Middle frontal gyrus (tissue), 1 donor: ENCODE measurements around the gene SUSD2.
"Not testable (repeated sequence)": the region's sequence is repeated elsewhere in the genome, so short reads cannot be mapped to it uniquely, and the experiment has no call there.

ENCODE experiments used
- DNase-seq: peaks from one replicate; pipeline ENCODE4 v3.0.0-alpha.2; 2015; ENCODE audit warnings: low spot score; ENCODE audit errors: extremely low spot score

SUSD2 gene

GRCh38 chr22:24210409-24210808 lies 29.1 kb downstream of the SUSD2 start:
- not testable (repeated sequence) for DNase-seq

GRCh38 chr22:24211716-24212115 lies 30.4 kb downstream of the SUSD2 start:
- DNase-seq: not testable (repeated sequence)

- DNase-seq: not testable (repeated sequence)
These were observed 31.8 kb downstream of the SUSD2 start for GRCh38 chr22:24213111-24213510.

GRCh38 chr22:24214467-24215285 lies 33.4 kb downstream of the SUSD2 start:
- no peak for DNase-seq

GRCh38 chr22:24216541-24217209 lies 35.4 kb downstream of the SUSD2 start:
- DNase-seq: no peak

GRCh38 chr22:24217384-24217783 lies 36.1 kb downstream of the SUSD2 start:
- no peak for DNase-seq

- no peak for DNase-seq
These were observed 38.5 kb downstream of the SUSD2 start for GRCh38 chr22:24219750-24220149.

GRCh38 chr22:24224468-24224867 lies 43.2 kb downstream of the SUSD2 start:
- no peak for DNase-seq

- no peak for DNase-seq
These were observed 43.8 kb downstream of the SUSD2 start for GRCh38 chr22:24225044-24225601.

- no peak for DNase-seq
These were observed 44.7 kb downstream of the SUSD2 start for GRCh38 chr22:24225951-24226350.

GRCh38 chr22:24230911-24231656 lies 49.8 kb downstream of the SUSD2 start:
- no peak for DNase-seq

- no peak for DNase-seq
These were observed 50.4 kb downstream of the SUSD2 start for GRCh38 chr22:24231706-24232105.

GRCh38 chr22:24232124-24232523 lies 50.8 kb downstream of the SUSD2 start:
- DNase-seq: no peak

GRCh38 chr22:24232725-24233124 lies 51.4 kb downstream of the SUSD2 start:
- DNase-seq: no peak

- no peak for DNase-seq
These were observed 51.9 kb downstream of the SUSD2 start for GRCh38 chr22:24233235-24233634.

- DNase-seq: no peak
These were observed 52.5 kb downstream of the SUSD2 start for GRCh38 chr22:24233816-24234215.

GRCh38 chr22:24235315-24235714 lies 54.0 kb downstream of the SUSD2 start:
- no peak for DNase-seq

GRCh38 chr22:24236656-24237055 lies 55.4 kb downstream of the SUSD2 start:
- DNase-seq: no peak

- DNase-seq: not testable (repeated sequence)
These were observed 56.9 kb downstream of the SUSD2 start for GRCh38 chr22:24238101-24238694.
